Naive B cell (primary cell): ENCODE data around the gene EHBP1L1. TPM values are rescaled to one million over a fixed set of nuclear protein-coding genes. Genes with fewer than 3 reads are reported as not detected.
A peak's percentile ranks its signal among the peaks of the same experiment; 100 is the strongest.
"Not testable (repeated sequence)": the region's sequence is repeated elsewhere in the genome, so short reads cannot be mapped to it uniquely, and the experiment has no call there.

ENCODE experiments used
- ATAC-seq, 2 donors: fragments of 150-1000 bp; cut with Tn5 transposase; 2 replicates each; pipeline ENCODE4 v1.10.0; 2021; ENCODE audit warnings: low read depth in 2 of 2, mild to moderate bottlenecking in 2 of 2, moderate library complexity in 2 of 2
- DNase-seq: peaks from one replicate; pipeline ENCODE4 v3.0.0; 2022
- H3K27ac Mint-ChIP-seq, 6 donors: one replicate each; pipeline ENCODE4 v1.8.0; 2020 to 2022; ENCODE audit warnings: mild to moderate bottlenecking in 6 of 6, mixed read lengths in 6 of 6, moderate library complexity in 5 of 6, inconsistent platforms in 2 of 6
- H3K27me3 Mint-ChIP-seq, 3 donors: one replicate each; pipeline ENCODE4 v1.8.0; 2021 to 2022; ENCODE audit warnings: mixed read lengths in 3 of 3, mild to moderate bottlenecking in 1 of 3
- H3K36me3 Mint-ChIP-seq, 2 donors: one replicate each; pipeline ENCODE4 v1.8.0; 2020 to 2022; ENCODE audit warnings: mixed read lengths in 2 of 2, inconsistent platforms in 1 of 2, mild to moderate bottlenecking in 1 of 2
- H3K4me1 Mint-ChIP-seq, 3 donors: one replicate each; pipeline ENCODE4 v1.8.0; 2020 to 2022; ENCODE audit warnings: mixed read lengths in 3 of 3, inconsistent platforms in 1 of 3, mild to moderate bottlenecking in 1 of 3, moderate library complexity in 1 of 3
- H3K4me3 Mint-ChIP-seq, 8 donors: one replicate each; pipeline ENCODE4 v1.8.0; 2020 to 2022; ENCODE audit warnings: mild to moderate bottlenecking in 8 of 8, mixed read lengths in 8 of 8, moderate library complexity in 8 of 8, inconsistent platforms in 2 of 8
- H3K9me3 Mint-ChIP-seq, 7 donors: one replicate each; pipeline ENCODE4 v1.8.0; 2020 to 2022; ENCODE audit warnings: mixed read lengths in 7 of 7, mild to moderate bottlenecking in 5 of 7, inconsistent platforms in 2 of 7, moderate library complexity in 1 of 7
- polyA plus RNA-seq, 6 donors: library from polyadenylated mRNA; unstranded; fragments of 300-500 nt; fragmentation: Illumina TruSeq; gene quantifications; one replicate each; pipeline ENCODE4 v1.2.3, GENCODE V29; 2021; ENCODE audit warnings: low read depth in 6 of 6

Gene EHBP1L1
- polyA plus RNA-seq, 6 donors from 2014 or later, result 5.5 to 18.3 (median 11.6) TPM

GRCh38 chr11:65559535-65559934 lies 16.3 kb upstream of the EHBP1L1 start:
- peak overlapping the region in 3 of 6 donors; percentile 26 to 54 (median 41) for H3K27ac Mint-ChIP-seq
- ATAC-seq (no peak), DNase-seq (no peak)
- no peaks in the 10 kb centered on the region for H3K9me3 Mint-ChIP-seq
- peaks cover 28 to 45% (median 38%) of the 10 kb centered on the region in 3 donors for H3K4me1 Mint-ChIP-seq
- H3K27me3 Mint-ChIP-seq, result no peaks in the 10 kb centered on the region
- H3K36me3 Mint-ChIP-seq, result no peaks in the 10 kb centered on the region
- H3K4me3 Mint-ChIP-seq, result peak overlapping the region in 6 of 8 donors; percentile 45 to 76 (median 68)

- peak overlapping the region in 4 of 6 donors; percentile 71 to 80 (median 76) for H3K27ac Mint-ChIP-seq
- no peak for DNase-seq
- H3K4me1 Mint-ChIP-seq, result peaks cover 23 to 40% (median 37%) of the 10 kb centered on the region in 3 donors
- ATAC-seq, result no peak
- no peaks in the 10 kb centered on the region for H3K9me3 Mint-ChIP-seq
- H3K4me3 Mint-ChIP-seq, result peak overlapping the region in 3 of 8 donors; percentile 53 to 72 (median 66)
- H3K36me3 Mint-ChIP-seq, result no peaks in the 10 kb centered on the region
- no peaks in the 10 kb centered on the region for H3K27me3 Mint-ChIP-seq
Observed at GRCh38 chr11:65559951-65560537, 15.8 kb upstream of the EHBP1L1 start.

- Mint-ChIP-seq H3K9me3 (no peaks in the 10 kb centered on the region), H3K36me3 (no peaks in the 10 kb centered on the region), H3K27me3 (no peaks in the 10 kb centered on the region), H3K27ac (peak overlapping the region in 4 of 6 donors; percentile 69 to 80 (median 73)), H3K4me1 (peaks cover 24 to 42% (median 36%) of the 10 kb centered on the region in 3 donors), H3K4me3 (peak overlapping the region in 3 of 8 donors; percentile 25 to 72 (median 66))
- ATAC-seq (no peak), DNase-seq (no peak)
Observed at GRCh38 chr11:65560555-65561418, 15.1 kb upstream of the EHBP1L1 start.

GRCh38 chr11:65562020-65562419 lies 13.8 kb upstream of the EHBP1L1 start:
- no peaks in the 10 kb centered on the region for H3K27me3 Mint-ChIP-seq

GRCh38 chr11:65562788-65563187 lies 13.1 kb upstream of the EHBP1L1 start:
- H3K27me3 Mint-ChIP-seq, result no peaks in the 10 kb centered on the region
- H3K36me3 Mint-ChIP-seq, result no peaks in the 10 kb centered on the region
- peak overlapping the region in 1 of 6 donors; percentile 77 for H3K27ac Mint-ChIP-seq
- H3K9me3 Mint-ChIP-seq, result no peaks in the 10 kb centered on the region
- DNase-seq (no peak), ATAC-seq (no peak)
- H3K4me3 Mint-ChIP-seq, result no peak overlapping the region
- peaks cover 30 to 34% (median 33%) of the 10 kb centered on the region in 3 donors for H3K4me1 Mint-ChIP-seq

More at GRCh38 chr11:65562020-65562419, 13.8 kb upstream of the EHBP1L1 start:
- ATAC-seq (no peak), DNase-seq (no peak)
- H3K9me3 Mint-ChIP-seq, result no peaks in the 10 kb centered on the region
- peak overlapping the region in 2 of 6 donors; percentile 88 to 94 for H3K27ac Mint-ChIP-seq
- peak overlapping the region in 3 of 8 donors; percentile 43 to 66 (median 55) for H3K4me3 Mint-ChIP-seq
- no peaks in the 10 kb centered on the region for H3K36me3 Mint-ChIP-seq
- peaks cover 35 to 39% (median 35%) of the 10 kb centered on the region in 3 donors for H3K4me1 Mint-ChIP-seq

- Mint-ChIP-seq H3K27me3 (no peaks in the 10 kb centered on the region), H3K4me3 (peak overlapping the region in 2 of 8 donors; percentile 7 to 77), H3K4me1 (peaks cover 37 to 42% (median 41%) of the 10 kb centered on the region in 3 donors), H3K27ac (peak overlapping the region in 2 of 6 donors; percentile 29 to 77), H3K36me3 (no peaks in the 10 kb centered on the region), H3K9me3 (no peaks in the 10 kb centered on the region)
- DNase-seq, result no peak
- no peak for ATAC-seq
Observed at GRCh38 chr11:65563601-65564000, 12.3 kb upstream of the EHBP1L1 start.

- H3K36me3 Mint-ChIP-seq, ATAC-seq, H3K27me3 Mint-ChIP-seq, H3K9me3 Mint-ChIP-seq, DNase-seq: not testable (repeated sequence)
- Mint-ChIP-seq H3K27ac (peak overlapping the region in 5 of 6 donors; percentile 85 to 100 (median 94)), H3K4me3 (peak overlapping the region in 2 of 8 donors; percentile 5 to 52), H3K4me1 (peaks cover 47 to 54% (median 47%) of the 10 kb centered on the region in 3 donors)
Observed at GRCh38 chr11:65564879-65565559, 10.8 kb upstream of the EHBP1L1 start.

- Mint-ChIP-seq H3K4me1 (peaks cover 46 to 53% (median 46%) of the 10 kb centered on the region in 3 donors), H3K36me3 (no peaks in the 10 kb centered on the region), H3K27me3 (no peaks in the 10 kb centered on the region), H3K27ac (peak overlapping the region; percentile 82 to 100 (median 93)), H3K4me3 (peak overlapping the region in 7 of 8 donors; percentile 9 to 76 (median 66)), H3K9me3 (no peaks in the 10 kb centered on the region)
- no peak for DNase-seq
- no peak for ATAC-seq
Observed at GRCh38 chr11:65565624-65566453, 10.0 kb upstream of the EHBP1L1 start.

- Mint-ChIP-seq H3K4me1 (peaks cover 59 to 74% (median 70%) of the 10 kb centered on the region in 3 donors), H3K9me3 (no peaks in the 10 kb centered on the region), H3K36me3 (no peaks in the 10 kb centered on the region), H3K4me3 (peak overlapping the region; percentile 96 to 99 (median 99)), H3K27me3 (no peaks in the 10 kb centered on the region), H3K27ac (peak overlapping the region; percentile 99 to 100 (median 100))
- no peak for DNase-seq
- peak; percentile 16 to 17 for ATAC-seq
Observed at GRCh38 chr11:65569164-65569972, 6.5 kb upstream of the EHBP1L1 start.

- Mint-ChIP-seq H3K9me3 (no peaks in the 10 kb centered on the region), H3K27me3 (no peaks in the 10 kb centered on the region), H3K36me3 (no peaks in the 10 kb centered on the region), H3K4me1 (peaks cover 60 to 78% (median 77%) of the 10 kb centered on the region in 3 donors), H3K27ac (peak within 1 kb of the TSS; percentile 99 to 100 (median 100)), H3K4me3 (peak within 1 kb of the TSS; percentile 96 to 99 (median 99))
- ATAC-seq (peak; percentile 72 to 73), DNase-seq (peak; percentile 98)
Observed at GRCh38 chr11:65569973-65570918, 5.6 kb upstream of the EHBP1L1 start, which contains the start of gene ZNRD2. TSS of gene ZNRD2 (plus strand) at chr11:65570477. CDS start at chr11:65570492, 15 bp downstream.

GRCh38 chr11:65571420-65571819 lies 4.4 kb upstream of the EHBP1L1 start:
- Mint-ChIP-seq H3K36me3 (no peaks in the 10 kb centered on the region), H3K4me3 (peak overlapping the region; percentile 96 to 99 (median 99)), H3K27me3 (no peaks in the 10 kb centered on the region), H3K4me1 (peaks cover 55 to 74% (median 72%) of the 10 kb centered on the region in 3 donors), H3K9me3 (no peaks in the 10 kb centered on the region), H3K27ac (peak overlapping the region in 5 of 6 donors; percentile 47 to 100 (median 99))
- ATAC-seq (no peak), DNase-seq (no peak)
